PFSK-1 (cell line): ENCODE measurements around the gene FOXN3.

Source experiments
- FOXP2 ChIP-seq: optimal IDR thresholded peaks from 2 replicates; pipeline ENCODE3; 2011; ENCODE audit warnings: borderline replicate concordance, control low read depth, inconsistent platforms; ENCODE audit not compliant: insufficient read depth; ENCODE audit errors: extremely low read length, extremely low read depth
- POLR2AphosphoS5 ChIP-seq: IDR thresholded peaks from 2 replicates; pipeline ENCODE4 v1.6.1; 2012; ENCODE audit warnings: low read depth, mild to moderate bottlenecking, control low read depth, low read length, moderate library complexity
- SIN3A ChIP-seq: IDR thresholded peaks from 2 replicates; pipeline ENCODE4 v1.6.1; 2012; ENCODE audit warnings: mild to moderate bottlenecking, low read length, moderate library complexity, borderline replicate concordance; ENCODE audit not compliant: insufficient read depth
- TAF1 ChIP-seq: IDR thresholded peaks from 2 replicates; pipeline ENCODE4 v1.6.1; 2012; ENCODE audit warnings: low read length, control low read depth, borderline replicate concordance; ENCODE audit not compliant: insufficient read depth
- TF ChIP-seq, protein P1 (sequence below), 2 experiments: IDR thresholded peaks; 2 replicates each; pipeline versions ENCODE4 v1.6.1 to v1.8.0; 2011 to 2012; ENCODE audit warnings: low read depth in 2 of 2, low read length in 2 of 2, control low read depth in 1 of 2, inconsistent platforms in 1 of 2, mild to moderate bottlenecking in 1 of 2, moderate library complexity in 1 of 2; ENCODE audit not compliant: insufficient read depth in 1 of 2

Gene FOXN3

DNA sequence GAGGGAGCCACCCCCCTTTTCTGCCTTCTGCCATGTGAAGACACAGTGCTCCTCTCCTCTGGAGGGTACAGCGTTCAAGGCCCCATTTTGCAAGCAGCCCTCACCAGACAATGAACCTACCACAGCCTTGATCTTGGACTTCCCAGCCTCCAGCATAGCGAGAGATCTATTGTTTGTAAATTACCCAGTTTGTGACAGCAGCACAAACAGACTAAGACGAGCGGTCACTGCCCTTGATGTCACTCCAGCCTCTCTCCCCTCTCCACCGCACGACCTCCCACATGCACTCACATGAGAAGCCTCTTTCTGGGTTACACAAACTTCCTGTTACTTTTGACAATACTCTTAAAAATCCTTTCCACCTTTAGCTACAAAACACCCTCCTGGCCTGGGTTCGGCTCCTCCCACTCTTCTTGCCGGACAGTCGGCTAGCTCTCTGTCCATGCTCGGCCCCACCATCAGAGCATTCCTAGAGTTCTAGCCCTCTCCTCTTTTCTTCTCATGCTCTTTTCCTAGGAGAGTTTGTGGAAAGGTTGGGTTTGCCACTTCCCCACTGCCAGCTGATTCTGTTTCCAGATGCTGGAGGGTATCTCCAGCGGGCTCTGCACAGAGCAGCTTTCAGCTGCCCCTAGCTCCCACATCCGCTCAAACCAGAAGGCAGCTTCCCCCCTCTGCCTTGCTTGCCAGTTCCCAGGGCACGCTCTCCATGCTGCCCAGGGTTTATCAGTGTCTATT lies 124.3 kb downstream of the FOXN3 start:
- no peak for TF ChIP-seq POLR2AphosphoS5
- TF ChIP-seq, protein P1, sequence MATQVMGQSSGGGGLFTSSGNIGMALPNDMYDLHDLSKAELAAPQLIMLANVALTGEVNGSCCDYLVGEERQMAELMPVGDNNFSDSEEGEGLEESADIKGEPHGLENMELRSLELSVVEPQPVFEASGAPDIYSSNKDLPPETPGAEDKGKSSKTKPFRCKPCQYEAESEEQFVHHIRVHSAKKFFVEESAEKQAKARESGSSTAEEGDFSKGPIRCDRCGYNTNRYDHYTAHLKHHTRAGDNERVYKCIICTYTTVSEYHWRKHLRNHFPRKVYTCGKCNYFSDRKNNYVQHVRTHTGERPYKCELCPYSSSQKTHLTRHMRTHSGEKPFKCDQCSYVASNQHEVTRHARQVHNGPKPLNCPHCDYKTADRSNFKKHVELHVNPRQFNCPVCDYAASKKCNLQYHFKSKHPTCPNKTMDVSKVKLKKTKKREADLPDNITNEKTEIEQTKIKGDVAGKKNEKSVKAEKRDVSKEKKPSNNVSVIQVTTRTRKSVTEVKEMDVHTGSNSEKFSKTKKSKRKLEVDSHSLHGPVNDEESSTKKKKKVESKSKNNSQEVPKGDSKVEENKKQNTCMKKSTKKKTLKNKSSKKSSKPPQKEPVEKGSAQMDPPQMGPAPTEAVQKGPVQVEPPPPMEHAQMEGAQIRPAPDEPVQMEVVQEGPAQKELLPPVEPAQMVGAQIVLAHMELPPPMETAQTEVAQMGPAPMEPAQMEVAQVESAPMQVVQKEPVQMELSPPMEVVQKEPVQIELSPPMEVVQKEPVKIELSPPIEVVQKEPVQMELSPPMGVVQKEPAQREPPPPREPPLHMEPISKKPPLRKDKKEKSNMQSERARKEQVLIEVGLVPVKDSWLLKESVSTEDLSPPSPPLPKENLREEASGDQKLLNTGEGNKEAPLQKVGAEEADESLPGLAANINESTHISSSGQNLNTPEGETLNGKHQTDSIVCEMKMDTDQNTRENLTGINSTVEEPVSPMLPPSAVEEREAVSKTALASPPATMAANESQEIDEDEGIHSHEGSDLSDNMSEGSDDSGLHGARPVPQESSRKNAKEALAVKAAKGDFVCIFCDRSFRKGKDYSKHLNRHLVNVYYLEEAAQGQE (IDR thresholded peaks at IDR 0.05; ENCODE audit: insufficient read depth in 1 of 2, low read depth in 2 of 2, low read length in 2 of 2): no peak
- no peak for TF ChIP-seq SIN3A
- TF ChIP-seq TAF1: no peak
- TF ChIP-seq FOXP2: no peak

DNA sequence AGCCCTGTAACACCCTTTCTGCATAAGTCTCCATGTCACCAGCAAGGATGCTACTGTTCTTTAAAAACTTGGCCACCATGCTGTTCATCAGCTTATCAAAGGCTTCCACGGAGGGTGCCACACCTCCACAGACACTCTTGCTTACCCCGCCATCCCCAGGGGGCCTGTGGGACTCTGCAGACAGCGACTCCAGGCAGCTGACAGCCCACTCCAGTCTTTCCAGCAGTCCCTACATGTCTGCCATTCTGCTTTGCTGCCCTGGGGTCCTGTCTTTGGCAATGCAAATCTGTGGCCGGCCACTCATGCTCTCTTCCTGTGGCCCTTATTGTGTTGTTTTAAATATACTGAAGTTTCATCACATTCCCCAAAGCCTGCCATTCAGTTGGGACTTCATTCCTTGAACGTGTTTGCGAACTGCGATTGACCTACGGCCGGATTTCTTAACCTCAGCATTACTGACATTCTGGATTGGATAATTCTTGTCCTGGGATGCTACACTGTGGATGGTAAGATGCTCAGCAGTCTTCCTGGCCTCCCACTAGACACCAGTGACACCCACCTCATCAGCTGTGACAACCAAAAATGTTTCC lies 125.6 kb downstream of the FOXN3 start:
- TF ChIP-seq FOXP2: no peak
- TF ChIP-seq SIN3A: no peak
- no peak for TF ChIP-seq POLR2AphosphoS5

DNA sequence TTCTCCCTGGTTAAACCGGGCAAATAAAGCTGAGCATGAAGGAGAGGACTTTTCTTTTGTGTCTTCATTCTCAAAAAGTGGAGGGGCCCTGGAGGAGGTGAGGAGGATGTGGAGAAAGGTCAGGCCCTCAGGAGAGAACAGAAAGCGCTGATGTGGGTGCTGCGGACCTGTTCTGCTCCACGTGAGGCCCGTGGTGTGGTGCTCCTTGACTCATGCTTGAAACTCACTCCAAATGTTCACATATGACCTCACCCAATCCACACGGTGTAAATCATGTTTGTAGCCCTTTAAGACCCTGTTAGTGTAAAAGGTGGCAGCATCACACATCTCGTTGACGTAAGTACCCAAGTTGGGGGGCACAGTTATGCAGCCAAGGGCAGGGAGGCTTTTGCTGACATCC lies 126.2 kb downstream of the FOXN3 start:
- TF ChIP-seq, protein P1 (IDR thresholded peaks at IDR 0.05; ENCODE audit: insufficient read depth in 1 of 2, low read depth in 2 of 2, low read length in 2 of 2): no peak
- TF ChIP-seq FOXP2 (no peak), TAF1 (no peak), SIN3A (no peak), POLR2AphosphoS5 (no peak)

DNA sequence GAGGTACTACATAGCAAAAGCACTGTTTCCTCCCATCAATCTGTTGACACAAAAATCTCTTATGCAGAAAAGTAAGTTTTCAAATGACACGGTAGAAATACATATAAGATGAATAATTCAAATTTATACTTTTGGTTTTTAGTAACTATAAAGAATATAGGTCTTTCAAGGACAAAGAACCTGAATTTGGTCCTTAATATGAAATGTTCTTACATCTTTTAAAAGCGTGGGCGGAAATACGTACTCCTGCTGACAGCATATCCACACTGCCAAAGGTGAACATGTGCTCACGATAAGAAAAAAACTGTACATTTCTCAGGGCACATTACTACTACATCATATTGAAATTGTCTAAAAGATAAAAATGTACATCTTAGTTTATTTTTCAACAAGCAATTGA lies 127.6 kb downstream of the FOXN3 start:
- no peak for TF ChIP-seq POLR2AphosphoS5
- TF ChIP-seq, protein P1 (IDR thresholded peaks at IDR 0.05; ENCODE audit: insufficient read depth in 1 of 2, low read depth in 2 of 2, low read length in 2 of 2): no peak
- no peak for TF ChIP-seq TAF1

GRCh38 chr14:89288114-89288513 lies 128.9 kb downstream of the FOXN3 start:
- TF ChIP-seq, protein P1 (IDR thresholded peaks at IDR 0.05; ENCODE audit: insufficient read depth in 1 of 2, low read depth in 2 of 2, low read length in 2 of 2): no peak
- TF ChIP-seq SIN3A: no peak
- TF ChIP-seq FOXP2: no peak
- TF ChIP-seq POLR2AphosphoS5: no peak
- no peak for TF ChIP-seq TAF1
